GM19351 (cell line): ENCODE measurements around the gene DPPA4.

Experiments
- ATAC-seq: cut with Tn5 transposase; IDR thresholded peaks from one replicate; pipeline ENCODE4 v1.9.1; 2021; ENCODE audit warnings: mild to moderate bottlenecking, moderate library complexity; ENCODE audit not compliant: unreplicated experiment

DPPA4 gene

DNA sequence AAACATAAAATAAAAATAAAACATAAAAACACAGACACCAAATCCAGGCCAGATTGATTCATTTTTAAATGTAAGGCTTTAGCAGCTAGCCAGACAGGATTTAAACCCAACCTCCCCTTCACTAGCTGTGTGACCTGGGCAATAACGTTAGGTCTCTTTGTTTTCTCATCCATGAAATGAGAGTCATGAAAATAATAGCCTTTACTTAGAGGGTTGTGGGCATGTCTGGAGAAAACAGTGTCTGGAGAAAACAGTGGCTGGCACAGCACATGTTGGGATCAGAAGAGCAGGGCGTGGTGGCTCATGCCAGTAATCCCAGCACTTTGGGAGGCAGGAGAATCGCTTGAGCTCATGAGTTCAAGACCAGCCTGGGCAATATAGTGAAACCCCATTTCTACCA lies 1.9 kb upstream of the DPPA4 start:
- no peak for ATAC-seq

- ATAC-seq, result no peak
Observed at GRCh38 chr3:109338322-109338721, 976 bp upstream of the DPPA4 start.

DNA sequence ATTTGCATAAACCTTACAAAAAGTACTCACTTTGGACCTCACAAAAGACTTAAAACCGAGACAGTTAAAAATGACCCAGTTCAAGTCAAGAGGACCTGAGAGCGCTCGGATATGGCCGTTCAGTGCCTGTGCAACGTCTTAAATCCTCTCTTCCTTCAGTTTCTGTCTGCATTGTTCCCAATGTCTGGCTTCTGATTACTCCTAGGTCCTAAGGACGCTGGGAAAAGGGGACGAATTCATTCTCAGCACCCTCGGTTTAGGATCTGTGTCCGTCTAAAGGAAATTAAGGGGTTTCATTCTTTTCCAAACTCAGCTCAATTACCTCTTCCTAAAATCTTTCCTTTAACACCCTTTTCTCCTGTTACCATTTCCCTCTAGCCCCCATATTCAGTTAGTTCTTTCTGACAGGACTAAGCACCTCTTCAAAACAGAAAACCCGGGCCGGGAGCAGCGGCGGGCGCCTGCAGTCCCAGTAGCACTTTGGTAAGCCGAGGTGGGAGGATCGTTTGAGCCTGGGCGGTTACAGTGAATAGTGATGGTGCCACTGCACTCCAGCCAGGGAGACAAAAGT lies 970 bp downstream of the DPPA4 start:
- no peak for ATAC-seq

GRCh38 chr3:109334572-109334971 lies 2.8 kb downstream of the DPPA4 start:
- ATAC-seq, result no peak

- ATAC-seq, result no peak
Observed at GRCh38 chr3:109331692-109332091, 5.7 kb downstream of the DPPA4 start.

DNA sequence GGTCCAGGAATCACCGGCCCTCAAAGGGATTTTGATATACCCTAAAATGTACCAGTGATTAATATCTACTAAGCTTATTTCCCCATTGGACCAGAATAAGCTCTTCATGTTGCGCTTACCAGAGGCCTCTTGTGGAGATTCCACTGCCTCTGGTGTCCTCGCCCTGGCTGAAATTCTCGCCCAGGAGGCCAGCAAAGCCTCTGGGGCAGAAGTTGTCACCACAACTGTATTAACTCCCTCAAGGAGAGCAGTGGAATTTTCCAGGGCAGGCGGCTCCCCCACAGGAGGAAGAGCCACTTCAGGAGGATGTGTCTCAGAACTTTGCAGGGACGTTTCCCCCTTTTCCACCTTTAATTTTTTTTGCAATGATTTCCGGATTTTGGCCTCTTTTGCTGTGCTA lies 6.9 kb downstream of the DPPA4 start:
- ATAC-seq, result no peak

GRCh38 chr3:109328202-109328601 lies 9.1 kb downstream of the DPPA4 start:
- ATAC-seq, result no peak

GRCh38 chr3:109325657-109326056 lies 11.7 kb downstream of the DPPA4 start:
- ATAC-seq, result no peak

GRCh38 chr3:109325109-109325508 lies 12.2 kb downstream of the DPPA4 start:
- no peak for ATAC-seq

DNA sequence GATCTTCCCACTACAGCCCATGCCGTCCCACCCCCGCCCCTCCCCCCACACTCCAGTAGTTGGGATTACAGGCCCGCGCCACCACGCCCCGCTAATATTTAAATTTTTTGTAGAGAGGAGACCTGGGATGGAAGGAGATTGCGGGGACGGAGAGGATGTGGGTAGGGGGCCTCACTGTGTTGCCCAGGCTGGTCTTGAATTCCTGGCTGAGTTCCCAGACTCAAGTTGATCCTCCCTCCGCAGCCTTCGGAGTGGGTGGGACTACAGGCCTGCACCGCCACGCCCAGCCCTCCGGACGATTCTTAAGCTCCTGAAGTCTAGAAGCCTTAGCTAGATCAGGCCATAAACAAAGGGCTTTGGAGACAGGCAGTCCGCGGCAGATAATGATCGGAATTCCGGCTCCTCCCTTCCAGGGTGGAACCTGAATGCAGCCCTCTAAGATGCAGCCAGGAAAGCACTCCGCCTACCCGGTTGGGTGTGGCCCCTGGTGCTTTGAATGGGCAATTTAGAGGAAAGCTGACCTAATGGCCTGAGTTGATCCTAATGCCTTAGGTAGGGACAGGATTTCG lies 21.1 kb downstream of the DPPA4 start, which contains the start of gene DPPA2:
Gene DPPA2, minus strand, starts transcription at position 356 of the 569 bp plus-strand sequence. CDS start 1,975 bp downstream, outside the sequence.
- ATAC-seq, result no peak

DNA sequence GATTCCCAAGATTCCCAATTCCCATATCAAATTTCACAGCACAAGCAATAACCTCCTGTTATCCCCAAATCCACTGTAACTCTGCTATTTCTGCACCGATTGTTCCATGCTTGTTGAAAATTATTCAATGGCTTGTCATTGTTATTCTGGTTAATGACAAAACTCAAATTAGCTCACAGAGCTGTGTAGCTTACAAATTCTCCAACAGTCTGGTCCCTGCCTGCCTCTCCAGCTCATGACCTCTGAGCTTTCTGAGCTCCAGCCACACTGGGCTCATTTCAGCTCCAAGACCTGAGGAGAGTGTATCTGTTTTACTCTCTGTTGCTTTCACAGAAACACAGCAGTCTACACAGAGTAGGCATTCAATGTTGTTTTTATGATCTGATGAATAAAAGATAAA lies 24.3 kb downstream of the DPPA4 start:
- ATAC-seq, result no peak

DNA sequence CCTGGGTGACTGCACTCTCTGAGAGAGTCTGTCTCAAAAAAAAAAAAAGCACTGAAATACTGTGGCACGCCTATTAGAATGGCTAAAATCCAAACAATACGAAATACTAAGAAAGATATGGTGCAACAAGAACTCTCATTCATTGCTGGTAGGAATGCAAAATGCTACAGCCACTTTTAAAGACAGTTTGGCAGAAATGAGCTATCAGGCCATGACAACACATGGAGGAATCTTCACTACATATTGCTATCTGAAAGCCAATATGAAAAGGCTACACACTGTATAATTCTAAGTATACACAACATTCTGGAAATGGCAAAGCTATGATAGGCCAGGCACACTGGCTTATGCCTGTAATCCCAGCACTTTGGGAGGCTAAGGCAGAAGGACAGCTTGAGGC lies 39.9 kb downstream of the DPPA4 start:
- no peak for ATAC-seq

DNA sequence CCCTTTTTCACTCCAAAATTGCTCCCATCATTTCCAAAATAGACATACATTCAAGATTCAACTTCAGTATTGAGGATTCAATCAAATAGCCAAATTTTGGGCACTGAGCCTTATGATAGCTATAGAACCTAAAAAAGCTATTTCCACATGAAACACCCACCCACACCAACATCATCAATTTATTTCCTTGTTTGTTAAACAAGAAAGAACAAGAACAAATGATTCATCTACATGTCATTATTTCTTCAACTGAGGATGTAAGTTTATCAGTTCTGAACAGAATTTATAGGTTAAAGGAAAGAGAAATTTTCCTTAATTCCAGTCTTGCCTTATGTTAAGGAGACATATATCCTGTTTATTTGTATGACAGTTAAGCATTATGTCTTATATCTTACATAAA lies 53.3 kb downstream of the DPPA4 start:
- ATAC-seq, result no peak

GRCh38 chr3:109278546-109278945 lies 58.8 kb downstream of the DPPA4 start:
- no peak for ATAC-seq

DNA sequence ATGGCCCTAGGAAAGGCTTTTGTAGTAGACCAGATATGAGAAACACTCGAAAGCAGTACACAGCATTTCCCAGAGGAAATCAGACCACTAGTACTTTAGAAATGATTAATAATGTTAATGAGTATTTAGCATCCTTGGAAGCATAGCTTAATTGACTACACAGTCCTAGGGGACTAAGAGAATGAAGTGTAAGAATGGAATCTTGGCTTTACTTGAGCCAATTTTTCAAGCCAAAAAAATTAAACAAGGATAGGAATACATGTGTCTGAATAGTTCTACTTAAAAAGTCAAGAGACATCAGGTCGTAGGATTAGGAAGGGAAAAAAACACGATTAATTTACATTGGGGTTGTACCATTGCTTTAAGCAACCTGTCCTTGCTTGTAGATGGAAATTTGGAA lies 59.2 kb downstream of the DPPA4 start:
- no peak for ATAC-seq
